OCI-LY1 (cell line): ENCODE data around the gene SOX9.

Experiments used
- H2AFZ ChIP-seq: fragments of 200-600 bp; sonication (generic), shearing (Covaris generic); 2 replicates; pipeline ENCODE4 v1.6.0; 2014; ENCODE audit warnings: antibody characterized with exemption, mild to moderate bottlenecking, low read length
- H3F3A ChIP-seq: fragments of 200-600 bp; sonication (generic), shearing (Covaris generic); 2 replicates; pipeline ENCODE4 v1.6.0; 2014; ENCODE audit warnings: mild to moderate bottlenecking, antibody characterized with exemption, low read length, moderate library complexity; ENCODE audit not compliant: insufficient read depth
- H3K27ac ChIP-seq: fragments of 200-600 bp; sonication (generic); 2 replicates; pipeline ENCODE4 v1.5.1; 2014; ENCODE audit warnings: low read length, mixed run types, mild to moderate bottlenecking, low read depth; ENCODE audit not compliant: poor library complexity, severe bottlenecking
- H3K27me3 ChIP-seq: fragments of 200-600 bp; sonication (generic); 2 replicates; pipeline ENCODE4 v1.6.0; 2014; ENCODE audit warnings: antibody characterized with exemption, mild to moderate bottlenecking, low read length, moderate library complexity; ENCODE audit not compliant: insufficient read depth
- H3K36me3 ChIP-seq: fragments of 200-600 bp; sonication (generic); 2 replicates; pipeline ENCODE4 v1.6.1; 2014; ENCODE audit warnings: mild to moderate bottlenecking, antibody characterized with exemption, low read length, moderate library complexity, mixed read lengths; ENCODE audit not compliant: insufficient read depth
- H3K4me1 ChIP-seq: fragments of 200-600 bp; sonication (generic); 2 replicates; pipeline ENCODE4 v1.5.1; 2014; ENCODE audit warnings: mild to moderate bottlenecking, low read length, moderate library complexity; ENCODE audit not compliant: insufficient read depth, severe bottlenecking
- H3K4me2 ChIP-seq: fragments of 200-600 bp; sonication (generic), shearing (Covaris generic); 2 replicates; pipeline ENCODE4 v1.6.1; 2014; ENCODE audit warnings: low read length
- H3K4me3 ChIP-seq: fragments of 200-600 bp; sonication (generic); 2 replicates; pipeline ENCODE4 v1.5.1; 2014; ENCODE audit warnings: low read length, low read depth, mild to moderate bottlenecking, mixed read lengths; ENCODE audit not compliant: poor library complexity, severe bottlenecking
- H3K79me2 ChIP-seq: fragments of 200-600 bp; shearing (Covaris generic); 2 replicates; pipeline ENCODE4 v1.6.1; 2016; ENCODE audit warnings: mixed run types, low read length, mixed read lengths; ENCODE audit not compliant: insufficient read depth
- H3K9ac ChIP-seq: fragments of 200-600 bp; sonication (generic), shearing (Covaris generic); 2 replicates; pipeline ENCODE4 v1.6.1; 2014; ENCODE audit warnings: mild to moderate bottlenecking, low read length, mixed read lengths
- H3K9me2 ChIP-seq: fragments of 200-600 bp; sonication (generic), shearing (Covaris generic); 2 replicates; pipeline ENCODE4 v1.6.1; 2014; ENCODE audit warnings: low read depth, mild to moderate bottlenecking, low read length, mixed read lengths
- H3K9me3 ChIP-seq: fragments of 200-600 bp; shearing (Covaris generic); 2 replicates; pipeline ENCODE4 v1.6.1; 2014; ENCODE audit warnings: low read length, mixed read lengths
- H4K20me1 ChIP-seq: fragments of 200-600 bp; sonication (generic), shearing (Covaris generic); 2 replicates; pipeline ENCODE4 v1.6.0; 2016; ENCODE audit warnings: mild to moderate bottlenecking, low read length; ENCODE audit not compliant: insufficient read depth
- EZH2 ChIP-seq: fragments of 200-600 bp; sonication (generic), shearing (Covaris generic); IDR thresholded peaks from 2 replicates; pipeline ENCODE4 v1.8.0; 2017; ENCODE audit warnings: borderline replicate concordance, mixed run types, mild to moderate bottlenecking, antibody characterized with exemption, low read length, moderate library complexity, mixed read lengths
- TF ChIP-seq, protein P1 (sequence below): fragments of 200-600 bp; sonication (generic), shearing (Covaris generic); IDR thresholded peaks from 2 replicates; pipeline ENCODE4 v1.5.1; 2017; ENCODE audit warnings: mild to moderate bottlenecking, antibody characterized with exemption, low read length, moderate library complexity, mixed read lengths

Gene SOX9

DNA sequence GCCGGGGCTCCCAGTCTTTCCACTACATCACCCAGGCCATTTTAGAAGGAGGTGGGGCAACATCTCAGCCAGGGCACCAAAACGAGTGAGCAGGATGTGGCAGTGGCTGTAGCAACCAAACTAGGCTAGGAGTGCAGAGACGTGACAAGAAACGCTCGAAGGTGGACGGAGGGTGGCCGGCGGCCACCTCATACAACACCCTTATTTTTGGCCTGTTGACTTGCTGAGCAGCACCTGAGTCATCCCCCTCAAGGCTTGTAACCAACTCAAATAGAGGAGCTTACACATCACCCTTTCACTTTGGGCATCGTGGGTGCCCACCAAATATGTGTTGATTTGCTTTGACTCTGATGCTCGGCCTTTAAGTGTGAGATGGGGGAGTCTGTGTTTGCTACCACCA, 23.7 kb upstream of the SOX9 start:
- H3K9me3 ChIP-seq = no peaks in the 10 kb centered on the region
- H3K27me3 ChIP-seq = no peaks in the 10 kb centered on the region
- H3K79me2 ChIP-seq = no peaks in the 10 kb centered on the region
- H3K4me1 ChIP-seq = no peaks in the 10 kb centered on the region
- no peaks in the 10 kb centered on the region for H3K9me2 ChIP-seq
- TF ChIP-seq, protein P1, sequence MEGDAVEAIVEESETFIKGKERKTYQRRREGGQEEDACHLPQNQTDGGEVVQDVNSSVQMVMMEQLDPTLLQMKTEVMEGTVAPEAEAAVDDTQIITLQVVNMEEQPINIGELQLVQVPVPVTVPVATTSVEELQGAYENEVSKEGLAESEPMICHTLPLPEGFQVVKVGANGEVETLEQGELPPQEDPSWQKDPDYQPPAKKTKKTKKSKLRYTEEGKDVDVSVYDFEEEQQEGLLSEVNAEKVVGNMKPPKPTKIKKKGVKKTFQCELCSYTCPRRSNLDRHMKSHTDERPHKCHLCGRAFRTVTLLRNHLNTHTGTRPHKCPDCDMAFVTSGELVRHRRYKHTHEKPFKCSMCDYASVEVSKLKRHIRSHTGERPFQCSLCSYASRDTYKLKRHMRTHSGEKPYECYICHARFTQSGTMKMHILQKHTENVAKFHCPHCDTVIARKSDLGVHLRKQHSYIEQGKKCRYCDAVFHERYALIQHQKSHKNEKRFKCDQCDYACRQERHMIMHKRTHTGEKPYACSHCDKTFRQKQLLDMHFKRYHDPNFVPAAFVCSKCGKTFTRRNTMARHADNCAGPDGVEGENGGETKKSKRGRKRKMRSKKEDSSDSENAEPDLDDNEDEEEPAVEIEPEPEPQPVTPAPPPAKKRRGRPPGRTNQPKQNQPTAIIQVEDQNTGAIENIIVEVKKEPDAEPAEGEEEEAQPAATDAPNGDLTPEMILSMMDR = no peak
- no peak overlapping the region for H3K4me3 ChIP-seq
- no peak overlapping the region for H3K4me2 ChIP-seq
- H3F3A ChIP-seq = no peaks in the 10 kb centered on the region
- H3K36me3 ChIP-seq = no peaks in the 10 kb centered on the region
- no peak overlapping the region for H3K27ac ChIP-seq
- no peak overlapping the region for H2AFZ ChIP-seq
- no peak overlapping the region for H3K9ac ChIP-seq
- no peaks in the 10 kb centered on the region for H4K20me1 ChIP-seq

- Histone ChIP-seq H3K27me3 (no peaks in the 10 kb centered on the region), H3K9me3 (no peaks in the 10 kb centered on the region), H4K20me1 (no peaks in the 10 kb centered on the region), H3K9ac (no peak overlapping the region), H3K79me2 (no peaks in the 10 kb centered on the region), H3K4me2 (no peak overlapping the region), H3K4me3 (no peak overlapping the region), H3F3A (no peaks in the 10 kb centered on the region), H3K9me2 (no peaks in the 10 kb centered on the region), H2AFZ (no peak overlapping the region), H3K36me3 (no peaks in the 10 kb centered on the region), H3K4me1 (no peaks in the 10 kb centered on the region), H3K27ac (no peak overlapping the region)
- TF ChIP-seq, protein P1 = no peak
- no peak for TF ChIP-seq EZH2
These were observed 20.9 kb upstream of the SOX9 start for GRCh38 chr17:72099919-72100318.

- Histone ChIP-seq H3K27ac (no peak overlapping the region), H3K27me3 (no peaks in the 10 kb centered on the region)
- TF ChIP-seq, protein P1 = no peak
- TF ChIP-seq EZH2 = no peak
These were observed 20.4 kb upstream of the SOX9 start for GRCh38 chr17:72100470-72100869.

More at GRCh38 chr17:72100470-72100869, 20.4 kb upstream of the SOX9 start:
- no peaks in the 10 kb centered on the region for H4K20me1 ChIP-seq
- H3F3A ChIP-seq = no peaks in the 10 kb centered on the region
- H3K9me3 ChIP-seq = no peaks in the 10 kb centered on the region
- H3K9ac ChIP-seq = no peak overlapping the region
- H3K4me3 ChIP-seq = no peak overlapping the region
- no peaks in the 10 kb centered on the region for H3K9me2 ChIP-seq
- H3K36me3 ChIP-seq = no peaks in the 10 kb centered on the region
- no peak overlapping the region for H2AFZ ChIP-seq
- H3K4me2 ChIP-seq = no peak overlapping the region
- H3K4me1 ChIP-seq = no peaks in the 10 kb centered on the region
- no peaks in the 10 kb centered on the region for H3K79me2 ChIP-seq
